HG02943 (cell line): ENCODE data around the gene ITPR3.
"Not testable (repeated sequence)": the region's sequence is repeated elsewhere in the genome, so short reads cannot be mapped to it uniquely, and the experiment has no call there.

Experiments
- ATAC-seq: cut with Tn5 transposase; IDR thresholded peaks from one replicate; pipeline ENCODE4 v1.9.1; 2021; ENCODE audit warnings: mild to moderate bottlenecking, low read depth, moderate library complexity; ENCODE audit not compliant: unreplicated experiment

The ITPR3 gene

DNA sequence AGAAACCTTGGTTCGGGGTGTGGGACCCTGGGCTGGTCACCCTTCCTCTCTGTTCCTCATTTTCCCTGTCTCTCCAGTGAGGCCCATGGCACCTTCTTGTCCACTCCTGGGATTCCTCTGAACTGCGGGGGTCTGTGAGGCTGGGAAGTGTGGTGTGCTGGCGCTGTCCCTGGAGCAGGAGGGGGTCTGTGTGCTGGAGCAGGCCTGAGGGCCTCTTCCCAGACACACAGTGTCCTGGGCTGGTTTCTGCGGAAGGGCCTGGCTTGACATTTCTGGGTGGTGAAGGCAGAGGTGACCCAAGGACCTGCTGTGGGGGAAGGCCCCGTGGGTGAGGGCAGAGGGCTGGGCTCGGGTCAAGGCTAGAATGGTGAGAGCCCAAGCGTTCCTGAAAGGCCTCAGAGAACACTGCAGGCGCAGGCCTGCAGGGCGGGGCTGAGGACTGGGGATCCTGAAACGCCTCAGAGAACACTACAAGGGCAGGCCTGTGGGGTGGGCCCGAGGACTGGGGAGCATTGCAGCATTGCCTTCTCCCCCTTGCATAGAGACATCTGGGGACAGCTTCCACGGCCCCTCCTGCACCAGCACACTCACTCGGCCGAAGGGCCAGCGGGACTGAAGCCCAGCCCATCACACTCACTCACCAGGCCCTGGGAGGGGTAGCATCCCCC, 30.5 kb upstream of the ITPR3 start:
- no peak for ATAC-seq

DNA sequence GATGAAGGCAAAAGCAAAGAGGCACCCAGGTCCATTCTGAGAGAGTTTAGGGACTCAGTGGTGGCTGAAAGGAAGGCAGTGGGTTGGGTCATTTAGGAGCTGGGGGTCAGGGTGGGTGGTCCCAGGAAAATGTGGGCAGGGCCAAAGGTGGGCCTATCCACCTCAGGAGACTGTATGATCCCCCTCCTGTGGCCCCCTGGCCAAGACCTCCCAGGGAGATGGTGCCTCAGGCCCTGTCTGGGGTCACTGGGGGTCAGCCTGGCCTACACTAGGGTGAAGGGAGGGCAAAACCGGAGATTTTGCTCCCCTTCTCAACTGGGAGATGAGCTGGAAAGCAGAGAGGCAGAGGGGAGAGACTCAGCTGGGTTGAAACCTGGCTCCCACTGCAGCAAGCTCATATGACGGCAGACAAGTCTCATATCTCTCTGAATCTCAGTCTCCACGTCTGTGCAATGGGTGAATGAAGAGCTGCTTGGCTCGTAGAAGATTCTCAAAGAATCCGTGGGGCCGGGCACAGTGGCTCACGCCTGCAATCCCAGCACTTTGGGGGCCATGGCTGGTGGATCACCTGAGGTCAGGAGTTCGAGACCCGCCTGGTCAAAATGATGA, 29.6 kb upstream of the ITPR3 start:
- no peak for ATAC-seq

DNA sequence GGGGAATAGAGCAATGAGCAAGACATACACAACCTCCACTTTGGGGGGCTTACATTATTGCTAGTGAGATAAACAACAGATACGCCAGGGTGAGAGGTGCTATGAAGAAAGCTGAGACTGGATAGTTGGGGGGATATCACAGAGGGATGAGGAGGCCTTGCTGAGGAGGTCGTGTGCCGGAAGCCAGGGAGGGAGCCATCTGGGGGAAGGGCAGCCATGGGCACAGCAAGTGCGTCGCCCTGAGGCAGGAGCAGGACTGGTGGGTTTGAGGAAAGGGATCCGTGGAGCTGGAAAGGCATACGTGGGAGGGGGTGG, 28.9 kb upstream of the ITPR3 start:
- no peak for ATAC-seq

DNA sequence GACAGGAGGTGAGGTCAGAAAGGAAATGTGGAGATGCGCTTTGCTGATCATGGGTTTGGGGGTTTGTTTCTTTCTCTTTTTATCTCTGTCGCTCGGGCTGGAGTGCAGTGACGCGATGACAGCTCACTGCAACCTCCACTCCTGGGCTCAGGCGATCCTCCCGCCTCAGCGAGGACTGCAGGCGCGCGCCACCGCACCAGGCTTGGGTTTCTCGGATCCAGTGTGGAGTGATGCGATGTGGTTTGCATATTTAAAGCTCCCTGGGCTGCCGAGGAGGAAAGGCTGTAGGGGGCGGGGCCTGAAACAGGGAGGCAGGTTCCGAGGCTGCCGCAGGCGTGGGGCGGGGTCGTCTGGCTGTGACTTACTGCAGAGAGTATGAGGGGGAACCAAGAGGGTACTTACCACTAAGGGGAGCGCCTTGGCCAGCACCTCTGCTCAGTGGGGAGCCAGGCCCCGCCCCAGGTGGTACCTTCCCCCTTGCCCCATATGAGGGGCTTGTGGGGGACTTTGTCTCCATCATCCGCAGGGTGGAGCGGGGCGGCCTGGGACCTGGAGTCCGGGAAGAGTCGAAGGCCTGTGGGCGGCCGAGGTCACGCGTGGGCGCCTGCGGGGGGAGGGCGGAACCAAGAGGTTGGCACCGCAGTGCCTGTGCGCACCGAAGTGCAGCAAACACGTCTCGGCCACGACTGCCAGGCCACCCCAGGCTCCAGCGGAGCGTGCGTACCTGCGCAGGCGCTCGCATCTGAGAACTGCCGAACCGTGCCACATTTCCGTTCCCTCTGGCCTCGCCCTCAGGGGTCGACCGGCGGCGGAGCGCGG, 28.3 kb upstream of the ITPR3 start:
- ATAC-seq: peak; percentile 44

DNA sequence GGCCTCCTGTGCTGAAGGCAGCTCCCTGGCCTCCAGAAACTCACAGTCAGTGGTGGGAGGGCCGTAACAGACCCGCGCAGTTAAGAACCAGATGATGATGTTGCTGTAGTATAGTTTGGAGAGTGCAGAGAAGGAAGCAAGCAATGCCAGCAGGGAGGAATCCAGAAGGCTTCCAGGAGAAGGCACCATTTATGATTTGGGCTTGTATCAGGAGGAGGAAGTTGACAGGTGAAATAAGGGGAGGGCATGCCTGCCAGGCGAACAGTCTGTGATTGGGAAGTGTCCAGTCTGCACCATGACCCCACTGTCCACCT, 27.8 kb upstream of the ITPR3 start:
- no peak for ATAC-seq

DNA sequence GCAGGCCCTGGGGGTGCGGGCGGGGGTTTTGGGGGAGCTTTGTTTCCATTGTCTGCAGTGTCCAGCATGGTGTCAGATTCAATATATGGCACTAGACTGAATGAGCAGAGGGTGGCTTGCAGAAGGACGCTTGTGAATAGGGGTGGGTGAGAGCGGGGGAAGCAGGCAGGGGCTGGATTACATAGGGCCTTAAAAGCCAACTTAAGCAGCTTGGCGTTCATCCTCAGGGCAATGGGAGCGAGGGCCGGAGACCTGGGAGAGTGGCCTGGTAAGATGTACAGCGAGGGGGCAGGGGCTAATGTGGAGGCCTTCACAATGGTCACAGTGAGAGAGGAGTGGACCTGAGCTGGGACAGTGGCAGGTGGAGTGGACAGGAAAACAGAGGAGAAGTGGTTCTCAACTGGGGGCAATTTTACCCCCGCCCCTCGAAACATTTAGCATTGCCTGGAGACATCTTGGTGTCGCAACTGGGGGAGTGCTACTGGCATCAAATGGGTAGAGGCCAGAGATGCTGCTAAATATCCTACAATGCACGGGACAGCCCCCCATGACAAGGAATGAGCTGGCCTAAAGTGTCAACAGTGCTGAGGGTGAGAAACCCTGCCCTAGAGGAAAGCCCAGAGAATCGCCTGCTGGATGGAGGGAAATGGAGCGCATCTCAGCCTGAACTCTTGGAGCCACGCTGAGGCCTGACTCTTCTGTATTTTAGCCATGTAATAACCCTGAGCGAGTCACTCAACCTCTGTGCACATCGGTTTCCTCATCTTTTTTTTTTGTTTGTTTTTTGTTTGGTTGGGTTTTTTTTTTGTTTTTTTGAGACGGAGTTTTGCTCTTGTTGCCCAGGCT, 25.9 kb upstream of the ITPR3 start:
- no peak for ATAC-seq

DNA sequence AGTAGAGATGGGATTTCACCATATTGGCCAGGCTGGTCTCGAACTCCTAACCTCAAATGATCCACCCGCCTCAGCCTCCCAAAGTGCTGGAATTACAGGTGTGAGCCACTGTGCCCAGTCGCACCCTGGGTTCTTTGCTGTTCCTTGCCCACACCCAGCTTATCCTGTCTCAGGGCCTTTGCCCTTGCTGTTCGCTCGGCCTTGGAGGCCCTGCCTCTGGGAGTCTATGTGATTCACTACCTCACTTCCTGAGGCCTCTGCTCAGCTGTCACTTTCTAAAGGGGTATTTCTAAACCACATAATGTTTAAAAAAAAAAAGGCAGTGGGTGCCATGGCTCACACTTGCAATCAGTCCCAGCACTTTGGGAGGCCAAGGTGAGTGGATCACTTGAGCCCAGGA, 24.2 kb upstream of the ITPR3 start:
- not testable (repeated sequence) for ATAC-seq

DNA sequence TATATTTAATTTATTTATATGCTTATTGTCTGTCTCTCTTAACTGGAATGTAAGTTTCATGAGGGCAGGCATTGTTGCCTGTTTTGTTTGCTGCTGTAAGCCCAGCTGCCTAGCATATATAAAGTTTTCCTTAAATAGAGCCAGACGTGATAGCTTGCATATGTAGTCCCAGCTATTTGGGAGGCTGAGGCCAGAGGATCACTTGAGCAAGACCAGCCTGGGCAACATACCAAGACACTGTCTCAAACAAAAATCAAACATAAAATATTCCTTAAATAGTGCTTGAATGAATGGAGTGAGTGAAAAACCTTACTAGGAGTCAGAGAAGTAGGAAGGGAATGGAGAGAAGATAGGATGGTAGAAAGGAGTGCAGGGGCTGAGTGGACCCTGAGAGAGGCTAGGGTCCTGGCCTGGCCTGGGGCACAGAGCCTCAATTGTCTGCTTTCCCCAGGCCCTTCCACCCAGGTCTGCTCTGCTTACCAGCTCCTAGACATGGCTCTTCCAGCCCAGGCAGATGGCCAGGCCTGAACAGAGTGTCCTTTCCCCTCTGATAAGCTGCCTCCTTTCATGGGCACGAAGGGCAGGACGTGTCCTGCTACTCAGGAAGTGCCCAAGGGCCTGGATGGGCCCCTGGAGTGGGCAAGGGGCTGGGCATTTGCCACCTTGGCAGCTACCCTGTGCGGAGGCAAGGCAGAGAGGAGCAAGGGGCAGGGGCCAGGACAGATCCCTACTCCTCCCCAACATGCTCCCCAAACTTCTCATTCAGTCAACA, 23.4 kb upstream of the ITPR3 start:
- no peak for ATAC-seq

DNA sequence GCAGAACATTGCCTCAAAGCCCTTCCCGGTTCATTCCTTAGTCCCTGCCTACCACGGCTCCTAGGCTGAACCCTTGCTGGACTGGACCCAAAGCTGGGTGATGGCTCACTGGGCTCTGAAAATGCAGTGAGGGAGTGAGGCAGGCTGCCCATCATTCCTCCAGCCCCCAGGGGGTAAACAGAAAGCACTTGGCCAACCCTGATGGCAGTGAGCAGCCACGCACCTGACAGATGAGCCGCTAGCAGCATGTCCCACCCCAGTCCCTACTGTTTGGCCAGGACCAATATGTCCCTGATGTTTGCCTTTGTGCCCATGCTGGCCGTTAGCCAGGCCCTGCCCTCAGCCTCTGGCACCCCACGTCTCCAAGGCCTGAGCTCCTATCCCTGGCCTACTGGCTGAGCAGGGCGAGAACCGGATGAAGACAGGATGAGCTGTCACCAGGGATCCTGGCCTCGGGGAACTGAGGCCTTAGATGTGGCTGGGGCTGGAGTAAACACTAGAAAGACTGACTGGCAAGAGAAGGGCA, 21.6 kb upstream of the ITPR3 start:
- no peak for ATAC-seq

DNA sequence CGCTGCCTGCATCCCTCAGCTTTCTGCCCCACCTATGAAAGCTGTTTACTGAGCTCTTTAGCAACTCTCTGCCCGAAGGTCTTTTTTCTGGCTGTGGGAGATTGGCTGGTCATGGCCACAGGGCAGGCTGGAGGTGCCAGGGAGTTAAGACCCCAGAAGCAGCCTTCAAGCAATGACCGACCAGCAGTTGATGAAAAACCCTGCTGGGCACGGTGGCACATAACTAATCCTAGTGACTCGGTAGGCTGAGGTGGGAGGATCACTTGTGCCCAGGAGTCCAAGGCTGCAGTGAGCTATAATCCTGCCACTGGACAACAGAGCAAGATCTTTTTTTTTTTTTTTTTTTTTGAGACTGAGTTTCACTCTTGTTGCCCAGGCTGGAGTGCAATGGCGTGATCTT, 20.4 kb upstream of the ITPR3 start:
- ATAC-seq: no peak

DNA sequence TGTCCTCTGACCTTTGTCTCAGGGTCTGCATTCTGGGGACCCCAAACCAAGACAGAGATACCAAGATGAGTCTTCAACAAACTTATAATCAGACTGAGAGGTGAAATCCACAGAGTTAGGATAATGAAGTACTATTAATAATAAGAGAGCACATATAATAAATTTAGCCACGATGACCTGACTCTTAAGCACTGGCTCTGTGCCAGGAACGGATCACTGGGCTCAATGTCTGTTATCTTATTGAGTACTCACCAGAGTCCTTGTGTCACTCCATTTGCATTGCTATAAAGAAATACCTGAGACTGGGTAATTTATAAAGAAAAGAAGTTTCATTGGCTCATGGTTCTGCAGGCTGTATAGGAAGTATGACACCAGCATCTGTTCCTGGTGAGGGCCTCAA, 18.9 kb upstream of the ITPR3 start:
- no peak for ATAC-seq

DNA sequence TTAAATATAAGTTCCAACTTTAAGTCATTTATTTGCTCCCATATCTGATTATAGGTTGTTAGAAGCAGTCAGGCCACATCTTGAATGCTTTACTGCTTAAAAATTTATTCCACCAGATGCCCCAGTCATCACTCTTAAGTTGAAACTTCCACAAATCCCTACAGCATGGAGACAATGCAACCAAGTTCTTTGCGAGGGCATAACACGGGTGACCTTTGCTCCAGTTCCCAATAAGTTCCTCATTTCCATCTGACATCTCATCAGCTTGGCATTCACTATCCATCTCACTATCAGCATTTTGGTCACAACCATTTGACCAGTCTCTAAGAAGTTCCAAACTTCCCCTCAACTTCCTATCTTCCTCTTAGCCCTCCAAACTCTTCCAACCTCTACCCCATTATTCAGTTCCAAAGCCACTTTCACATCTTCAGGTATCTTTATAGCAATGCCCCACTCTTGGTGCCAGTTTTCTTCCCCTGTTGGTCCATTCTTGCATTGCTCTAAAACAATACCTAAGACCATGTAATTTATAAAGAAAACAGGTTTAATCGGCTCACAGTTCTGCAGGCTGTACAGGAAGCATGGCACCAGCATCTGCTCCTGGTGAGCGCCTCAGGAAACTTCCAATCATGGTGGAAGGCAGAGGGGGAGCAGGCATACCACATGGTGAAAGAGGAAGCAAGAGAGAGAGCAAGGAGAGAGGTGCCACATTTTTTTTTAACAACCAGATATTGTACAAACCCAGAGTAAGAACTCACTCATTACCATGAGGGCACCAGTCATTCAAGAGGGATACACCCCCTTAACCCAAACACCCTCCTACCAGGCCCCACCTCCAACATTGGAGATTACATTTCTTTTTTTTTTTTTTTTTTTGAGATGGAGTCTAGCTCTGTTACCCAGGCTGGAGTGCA, 15.9 kb upstream of the ITPR3 start:
- ATAC-seq: no peak

DNA sequence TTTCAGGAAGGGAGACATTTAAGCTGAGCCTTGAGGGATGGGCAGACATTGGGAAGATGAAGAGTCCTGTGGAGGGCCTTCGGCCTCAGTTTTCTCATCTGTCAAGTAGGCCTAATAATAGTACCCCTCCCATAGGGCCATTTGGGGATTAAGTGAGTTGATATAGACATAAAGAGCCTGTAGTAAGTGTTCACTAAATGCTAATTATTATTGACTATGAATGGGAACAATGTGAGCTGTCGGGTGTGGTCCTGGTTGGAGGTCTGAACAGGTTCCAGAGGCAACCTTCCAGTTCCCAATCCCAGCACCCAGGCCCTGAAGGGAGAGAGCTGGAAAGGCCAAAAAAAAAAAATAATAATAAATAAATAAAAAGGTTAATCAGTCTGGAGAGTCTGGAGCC, 14.5 kb upstream of the ITPR3 start:
- no peak for ATAC-seq

DNA sequence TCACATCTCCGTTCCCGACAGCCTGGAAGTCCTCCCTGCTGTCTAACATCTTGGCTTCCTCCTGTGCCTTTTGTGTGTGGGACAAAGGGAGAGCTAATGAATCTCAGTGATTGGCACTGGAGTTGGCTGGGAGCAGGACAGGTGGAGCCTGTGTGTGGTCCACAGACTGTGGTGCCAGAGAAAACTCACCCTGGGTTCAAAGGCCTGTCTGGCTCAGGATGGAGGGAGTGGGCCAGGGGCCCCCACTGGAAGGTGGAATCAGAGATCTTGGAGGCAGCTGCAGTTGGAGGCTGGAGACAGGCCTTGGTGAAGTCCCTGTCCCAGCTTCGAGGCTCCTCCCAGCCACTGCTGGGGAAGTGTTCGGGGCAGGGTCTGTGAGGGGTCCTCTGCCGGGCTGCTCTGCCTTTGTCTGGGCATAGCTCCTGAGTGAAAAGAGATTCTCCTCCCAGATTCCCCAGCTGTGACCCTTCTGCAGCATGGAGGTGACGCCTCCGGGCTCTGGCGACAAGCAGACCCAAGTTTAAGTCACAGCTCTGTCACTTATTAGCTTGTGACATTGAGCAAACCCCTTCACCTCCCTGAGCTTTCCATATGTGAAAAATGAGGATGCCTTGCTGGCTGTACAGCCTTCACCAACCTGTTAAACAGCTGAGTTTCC, 13.9 kb upstream of the ITPR3 start:
- ATAC-seq: no peak

DNA sequence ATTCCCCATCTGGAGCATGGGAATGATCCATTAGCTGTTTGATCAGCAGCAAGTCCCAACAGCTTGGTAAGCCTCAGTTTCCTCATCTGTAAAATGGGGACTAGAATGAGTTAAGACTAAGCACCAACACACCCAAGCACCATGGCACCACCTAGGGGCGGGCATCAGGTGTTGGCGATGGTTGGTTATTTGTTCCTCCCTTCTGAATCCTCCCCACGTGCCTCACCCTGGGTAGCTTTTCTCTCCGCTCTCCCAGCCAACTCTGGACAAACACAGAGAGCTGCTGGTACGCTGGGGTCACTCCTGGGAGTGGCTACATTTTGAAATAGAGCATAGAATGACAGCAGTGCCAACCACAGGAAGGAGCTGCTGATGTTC, 13.3 kb upstream of the ITPR3 start:
- ATAC-seq: no peak

DNA sequence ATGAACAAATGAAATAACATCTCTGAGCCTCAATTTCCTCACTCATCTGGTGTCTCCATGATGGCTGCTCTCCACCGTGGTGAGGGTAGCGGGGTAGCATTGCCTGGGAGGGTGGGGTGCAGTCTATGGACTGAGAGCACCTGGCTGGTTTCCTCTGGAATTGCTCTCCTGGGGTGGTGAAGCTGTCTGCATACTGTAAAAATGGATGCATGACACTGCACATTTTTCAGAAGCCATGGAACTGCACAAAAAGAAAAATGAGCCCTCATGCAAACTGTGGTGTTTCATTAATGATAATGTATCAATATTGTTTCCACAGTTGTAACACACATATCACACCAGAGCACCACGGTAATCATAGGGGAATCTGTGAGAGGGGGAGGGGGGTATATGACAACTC, 12.1 kb upstream of the ITPR3 start:
- ATAC-seq: no peak

DNA sequence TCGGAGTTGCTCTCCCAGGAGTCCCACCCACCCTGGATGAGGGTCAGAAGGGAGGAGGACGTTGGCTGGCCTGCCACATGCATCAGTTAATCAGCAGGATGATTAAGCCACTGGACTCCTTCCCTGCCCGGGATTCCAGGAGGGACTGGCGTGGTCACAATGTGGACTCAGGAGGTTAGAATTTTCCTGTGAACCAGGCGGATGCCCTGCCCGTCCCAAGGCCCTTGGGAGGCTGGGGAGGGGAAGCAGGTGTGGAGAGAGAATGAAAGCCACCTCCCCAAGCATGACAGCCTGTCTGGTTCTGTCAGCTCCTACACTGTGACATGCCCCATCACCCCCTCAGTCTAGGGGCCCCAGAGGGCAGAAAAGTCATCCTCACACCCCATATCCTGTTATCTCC, 11.6 kb upstream of the ITPR3 start:
- ATAC-seq: no peak

DNA sequence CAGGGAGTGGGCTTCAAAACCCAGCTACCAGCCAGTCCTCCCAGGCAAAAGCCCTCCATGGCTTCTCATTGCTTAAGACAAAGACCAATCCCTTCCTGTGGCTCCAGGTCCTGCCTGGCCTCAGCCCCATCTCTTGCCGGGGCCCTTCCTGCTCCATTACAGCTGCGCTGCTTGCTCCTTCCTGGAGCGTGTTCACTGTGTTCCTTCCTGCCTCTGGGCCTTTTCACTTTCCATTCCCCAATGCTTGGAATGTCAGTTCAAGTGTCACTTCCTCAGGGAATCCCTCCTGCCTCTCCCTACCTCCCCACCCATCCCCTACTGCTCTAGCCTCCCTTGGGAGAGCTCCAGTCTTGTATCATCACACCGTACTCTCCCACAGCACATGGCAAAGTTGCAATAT, 11.1 kb upstream of the ITPR3 start:
- ATAC-seq: no peak
